ENCODE results near the gene RASD2. TPM values are rescaled to one million over a fixed set of nuclear protein-coding genes. Genes with fewer than 3 reads are reported as not detected.

The RASD2 gene
- total RNA-seq, 1 experiment from 2014 or later, result 3.1 TPM

DNA sequence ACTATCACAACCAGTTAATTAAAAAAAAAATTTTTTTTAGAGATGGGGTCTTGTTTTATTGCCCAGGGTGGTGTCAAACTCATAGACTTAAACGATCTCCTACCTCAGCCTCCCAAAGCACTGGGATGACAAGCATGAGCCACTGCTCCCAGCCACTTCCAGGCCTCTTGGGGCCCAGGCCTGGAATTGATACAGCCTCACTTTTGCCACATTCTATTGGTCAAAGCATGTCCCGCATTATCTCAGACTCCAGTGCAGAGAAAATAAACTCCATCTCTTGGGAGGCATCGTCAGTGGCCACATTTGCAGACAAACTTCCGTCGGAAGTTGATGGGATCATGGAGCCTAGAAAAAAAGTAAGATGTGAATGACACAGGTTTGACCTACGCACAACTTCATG lies 9.4 kb upstream of the RASD2 start:
- Mint-ChIP-seq H3K27me3 (ENCODE audit: low read depth) (no peaks in the 10 kb centered on the region), H3K4me1 (peaks cover 16% of the 10 kb centered on the region; the same call in 1 of the 2 replicates), H3K27ac (no peak overlapping the region), H3K4me3 (no peak overlapping the region), H3K9me3 (peaks cover 6% of the 10 kb centered on the region), H3K36me3 (no peaks in the 10 kb centered on the region)
- POLR2A ChIA-PET, result no interaction called here
- TF ChIP-seq, protein P1, sequence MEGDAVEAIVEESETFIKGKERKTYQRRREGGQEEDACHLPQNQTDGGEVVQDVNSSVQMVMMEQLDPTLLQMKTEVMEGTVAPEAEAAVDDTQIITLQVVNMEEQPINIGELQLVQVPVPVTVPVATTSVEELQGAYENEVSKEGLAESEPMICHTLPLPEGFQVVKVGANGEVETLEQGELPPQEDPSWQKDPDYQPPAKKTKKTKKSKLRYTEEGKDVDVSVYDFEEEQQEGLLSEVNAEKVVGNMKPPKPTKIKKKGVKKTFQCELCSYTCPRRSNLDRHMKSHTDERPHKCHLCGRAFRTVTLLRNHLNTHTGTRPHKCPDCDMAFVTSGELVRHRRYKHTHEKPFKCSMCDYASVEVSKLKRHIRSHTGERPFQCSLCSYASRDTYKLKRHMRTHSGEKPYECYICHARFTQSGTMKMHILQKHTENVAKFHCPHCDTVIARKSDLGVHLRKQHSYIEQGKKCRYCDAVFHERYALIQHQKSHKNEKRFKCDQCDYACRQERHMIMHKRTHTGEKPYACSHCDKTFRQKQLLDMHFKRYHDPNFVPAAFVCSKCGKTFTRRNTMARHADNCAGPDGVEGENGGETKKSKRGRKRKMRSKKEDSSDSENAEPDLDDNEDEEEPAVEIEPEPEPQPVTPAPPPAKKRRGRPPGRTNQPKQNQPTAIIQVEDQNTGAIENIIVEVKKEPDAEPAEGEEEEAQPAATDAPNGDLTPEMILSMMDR (IDR thresholded peaks at IDR 0.05), result no peak
- no peak for TF ChIP-seq ZMAT4 (CRISPR knock-in tag; IDR thresholded peaks at IDR 0.05)
- CTCF ChIA-PET, result interaction anchor here (0.9 kb wide), 1 partner anchor 100 kb away, joined by 3 read pairs; no protein-coding TSS in a partner anchor
- no peak for ATAC-seq
- DNase-seq (ENCODE audit: low spot score), result no peak

- Mint-ChIP-seq H3K27ac (no peak overlapping the region), H3K9me3 (peaks cover 6% of the 10 kb centered on the region), H3K4me3 (no peak overlapping the region), H3K27me3 (ENCODE audit: low read depth) (no peaks in the 10 kb centered on the region), H3K36me3 (no peaks in the 10 kb centered on the region), H3K4me1 (peaks cover 16% of the 10 kb centered on the region; the same call in 1 of the 2 replicates)
- TF ChIP-seq ZBTB21 (CRISPR knock-in tag; IDR thresholded peaks at IDR 0.05; ENCODE audit: borderline replicate concordance) (no peak), JAZF1 (CRISPR knock-in tag; IDR thresholded peaks at IDR 0.05) (no peak), TCF7 (CRISPR knock-in tag; IDR thresholded peaks at IDR 0.05; ENCODE audit: low read depth) (no peak), NFE2L1 (CRISPR knock-in tag; IDR thresholded peaks at IDR 0.05) (no peak), FOXP1 (CRISPR knock-in tag; IDR thresholded peaks at IDR 0.05; ENCODE audit: borderline replicate concordance) (no peak), GABPB1 (CRISPR knock-in tag; IDR thresholded peaks at IDR 0.05) (no peak), ZNF138 (CRISPR knock-in tag; conservative IDR thresholded peaks at IDR 0.05) (no peak), MYBL2 (CRISPR knock-in tag; IDR thresholded peaks at IDR 0.05) (no peak), IRF2 (CRISPR knock-in tag; IDR thresholded peaks at IDR 0.05; ENCODE audit: borderline replicate concordance, low read depth) (no peak), EMX1 (CRISPR knock-in tag; IDR thresholded peaks at IDR 0.05) (no peak), SMAD4 (CRISPR knock-in tag; IDR thresholded peaks at IDR 0.05) (no peak), ZNF512 (CRISPR knock-in tag; IDR thresholded peaks at IDR 0.05; ENCODE audit: borderline replicate concordance) (no peak), ZNF671 (CRISPR knock-in tag; IDR thresholded peaks at IDR 0.05) (no peak), IRF1 (CRISPR knock-in tag; IDR thresholded peaks at IDR 0.05) (no peak), SP1 (CRISPR knock-in tag; conservative IDR thresholded peaks at IDR 0.05) (no peak), PRDM15 (CRISPR knock-in tag; IDR thresholded peaks at IDR 0.05) (no peak), ZNF423 (CRISPR knock-in tag; IDR thresholded peaks at IDR 0.05) (no peak)
- TF ChIP-seq, protein P2, sequence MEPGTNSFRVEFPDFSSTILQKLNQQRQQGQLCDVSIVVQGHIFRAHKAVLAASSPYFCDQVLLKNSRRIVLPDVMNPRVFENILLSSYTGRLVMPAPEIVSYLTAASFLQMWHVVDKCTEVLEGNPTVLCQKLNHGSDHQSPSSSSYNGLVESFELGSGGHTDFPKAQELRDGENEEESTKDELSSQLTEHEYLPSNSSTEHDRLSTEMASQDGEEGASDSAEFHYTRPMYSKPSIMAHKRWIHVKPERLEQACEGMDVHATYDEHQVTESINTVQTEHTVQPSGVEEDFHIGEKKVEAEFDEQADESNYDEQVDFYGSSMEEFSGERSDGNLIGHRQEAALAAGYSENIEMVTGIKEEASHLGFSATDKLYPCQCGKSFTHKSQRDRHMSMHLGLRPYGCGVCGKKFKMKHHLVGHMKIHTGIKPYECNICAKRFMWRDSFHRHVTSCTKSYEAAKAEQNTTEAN (CRISPR knock-in tag; IDR thresholded peaks at IDR 0.05), result no peak
- TF ChIP-seq, protein P3, sequence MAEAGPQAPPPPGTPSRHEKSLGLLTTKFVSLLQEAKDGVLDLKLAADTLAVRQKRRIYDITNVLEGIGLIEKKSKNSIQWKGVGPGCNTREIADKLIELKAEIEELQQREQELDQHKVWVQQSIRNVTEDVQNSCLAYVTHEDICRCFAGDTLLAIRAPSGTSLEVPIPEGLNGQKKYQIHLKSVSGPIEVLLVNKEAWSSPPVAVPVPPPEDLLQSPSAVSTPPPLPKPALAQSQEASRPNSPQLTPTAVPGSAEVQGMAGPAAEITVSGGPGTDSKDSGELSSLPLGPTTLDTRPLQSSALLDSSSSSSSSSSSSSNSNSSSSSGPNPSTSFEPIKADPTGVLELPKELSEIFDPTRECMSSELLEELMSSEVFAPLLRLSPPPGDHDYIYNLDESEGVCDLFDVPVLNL (CRISPR knock-in tag; IDR thresholded peaks at IDR 0.05; ENCODE audit: borderline replicate concordance, low read depth), result no peak
- TF ChIP-seq, protein P4, sequence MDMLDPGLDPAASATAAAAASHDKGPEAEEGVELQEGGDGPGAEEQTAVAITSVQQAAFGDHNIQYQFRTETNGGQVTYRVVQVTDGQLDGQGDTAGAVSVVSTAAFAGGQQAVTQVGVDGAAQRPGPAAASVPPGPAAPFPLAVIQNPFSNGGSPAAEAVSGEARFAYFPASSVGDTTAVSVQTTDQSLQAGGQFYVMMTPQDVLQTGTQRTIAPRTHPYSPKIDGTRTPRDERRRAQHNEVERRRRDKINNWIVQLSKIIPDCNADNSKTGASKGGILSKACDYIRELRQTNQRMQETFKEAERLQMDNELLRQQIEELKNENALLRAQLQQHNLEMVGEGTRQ (CRISPR knock-in tag; IDR thresholded peaks at IDR 0.05), result no peak
- POLR2A ChIA-PET, result no interaction called here
- CTCF ChIA-PET, result interaction anchor here (0.9 kb wide), 1 partner anchor 101 kb away, joined by 3 read pairs; no protein-coding TSS in a partner anchor
- DNase-seq (ENCODE audit: low spot score) (no peak), ATAC-seq (no peak)
These were observed 9.0 kb upstream of the RASD2 start for GRCh38 chr22:35531676-35532075.
